AG04450 (cell line): ENCODE measurements around the gene SHC4. TPM values are rescaled to one million over a fixed set of nuclear protein-coding genes. Genes with fewer than 3 reads are reported as not detected.

ENCODE experiments used
- CTCF ChIA-PET: fragments of 300-600, 350-600 bp; formaldehyde crosslinking; extraction: SDS; loops from one replicate; lab custom pipeline; 2022; ENCODE audit warnings: antibody characterized with exemption, inconsistent platforms; lab: Charles Lee
- POLR2A ChIA-PET: fragments of 350-600 bp; formaldehyde crosslinking; extraction: SDS; loops from one replicate; lab custom pipeline; 2021; ENCODE audit warnings: antibody characterized with exemption, inconsistent platforms; lab: Yijun Ruan, JAX
- DNase-seq: peaks from one replicate; pipeline ENCODE4 v3.0.0-alpha.2; 2011; ENCODE audit warnings: low read depth, low spot score
- H3K27ac ChIP-seq: one replicate; pipeline ENCODE4 v1.5.1; 2012; ENCODE audit warnings: low read depth, low read length, control low read depth
- H3K27me3 ChIP-seq: one replicate; pipeline ENCODE4 v1.6.0; 2012; ENCODE audit warnings: low read length; ENCODE audit not compliant: control insufficient read depth, insufficient read depth
- H3K4me3 ChIP-seq: 2 replicates; pipeline ENCODE4 v1.5.1; 2011; ENCODE audit warnings: mild to moderate bottlenecking, low read depth, low read length, control low read depth
- H3K9me3 ChIP-seq: 2 replicates; pipeline ENCODE4 v1.5.1; 2012; ENCODE audit warnings: low read length; ENCODE audit not compliant: control insufficient read depth, insufficient read depth
- CTCF ChIP-seq: IDR thresholded peaks from 2 replicates; pipeline ENCODE4 v1.5.1; 2011; ENCODE audit warnings: low read depth, low read length, control low read depth, inconsistent platforms
- polyA plus RNA-seq: library from polyadenylated mRNA; depleted of rRNA; stranded (reverse); fragments of >200 nt; gene quantifications from 2 replicates; pipeline ENCODE4 v1.2.3, GENCODE V29; 2011

SHC4 gene
- polyA plus RNA-seq, 1 experiment = 5.1 TPM

GRCh38 chr15:48803877-48804276 is 159.8 kb downstream of the SHC4 start:
- POLR2A ChIA-PET = no interaction called here
- Histone ChIP-seq H3K9me3 (no peaks in the 10 kb centered on the region), H3K27ac (no peak overlapping the region), H3K4me3 (no peak overlapping the region), H3K27me3 (no peaks in the 10 kb centered on the region)
- TF ChIP-seq CTCF = no peak
- DNase-seq = no peak
- CTCF ChIA-PET = interaction anchor here (1.9 kb wide), 1 partner anchor 446 kb away, joined by 5 read pairs; no protein-coding TSS in a partner anchor

GRCh38 chr15:48802867-48803266 is 160.9 kb downstream of the SHC4 start:
- peak; percentile 80 for DNase-seq
- CTCF ChIA-PET = interaction anchor here (0.8 to 3.2 kb wide), 7 partner anchors 11 to 445 kb away, joined by 3 to 14 read pairs (median 4); no protein-coding TSS in a partner anchor
- POLR2A ChIA-PET = no interaction called here
- no peak overlapping the region for H3K27ac ChIP-seq
- TF ChIP-seq CTCF = no peak
- H3K4me3 ChIP-seq = no peak overlapping the region
- H3K9me3 ChIP-seq = no peaks in the 10 kb centered on the region
- no peaks in the 10 kb centered on the region for H3K27me3 ChIP-seq

- H3K27ac ChIP-seq = no peak overlapping the region
- no peak overlapping the region for H3K4me3 ChIP-seq
- no peak for DNase-seq
Measured at GRCh38 chr15:48802257-48802656, 161.5 kb downstream of the SHC4 start.

GRCh38 chr15:48800811-48801455 is 162.8 kb downstream of the SHC4 start:
- DNase-seq = no peak
- H3K9me3 ChIP-seq = no peaks in the 10 kb centered on the region
- no peak overlapping the region for H3K27ac ChIP-seq
- no peak overlapping the region for H3K4me3 ChIP-seq
- ChIA-PET CTCF (interaction anchor here (0.6 to 3.2 kb wide), 27 partner anchors 9 to 495 kb away, joined by 3 to 14 read pairs (median 3); partner anchors contain the start of gene CEP152), POLR2A (no interaction called here)
- H3K27me3 ChIP-seq = no peaks in the 10 kb centered on the region
- peak; percentile 59 for TF ChIP-seq CTCF

More at GRCh38 chr15:48802257-48802656, 161.5 kb downstream of the SHC4 start:
- Histone ChIP-seq H3K27me3 (no peaks in the 10 kb centered on the region), H3K9me3 (no peaks in the 10 kb centered on the region)
- ChIA-PET CTCF (interaction anchor here (0.5 to 3.2 kb wide), 13 partner anchors 9 to 450 kb away, joined by 3 to 14 read pairs (median 4); partner anchors contain the start of gene CEP152), POLR2A (interaction anchor here (0.7 kb wide), 2 partner anchors 42 to 447 kb away, joined by 3 to 6 read pairs; no protein-coding TSS in a partner anchor)
- no peak for TF ChIP-seq CTCF

DNA sequence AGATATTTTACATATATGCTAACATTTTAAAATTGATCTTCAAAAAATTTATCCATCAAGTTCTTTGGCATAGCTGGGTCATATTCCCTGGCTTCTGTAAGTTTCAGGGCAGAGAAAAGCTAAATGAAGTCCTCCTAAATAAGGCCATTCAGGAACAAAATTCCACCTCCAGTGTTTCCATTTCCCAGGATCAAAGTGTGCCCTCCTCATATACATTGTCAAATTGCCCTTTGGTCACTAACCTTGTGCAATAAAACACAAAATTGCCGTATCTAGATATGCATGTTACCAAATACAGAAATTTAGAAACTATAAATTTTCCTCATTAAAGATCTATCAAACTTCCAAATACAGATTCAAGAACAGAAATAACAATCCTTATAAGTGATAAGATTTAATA is 163.5 kb downstream of the SHC4 start:
- CTCF ChIA-PET = interaction anchor here (0.6 to 3.2 kb wide), 3 partner anchors 10 to 149 kb away, joined by 4 to 14 read pairs (median 5); no protein-coding TSS in a partner anchor
- POLR2A ChIA-PET = no interaction called here
- DNase-seq = no peak
- Histone ChIP-seq H3K4me3 (no peak overlapping the region), H3K27me3 (no peaks in the 10 kb centered on the region), H3K27ac (no peak overlapping the region), H3K9me3 (no peaks in the 10 kb centered on the region)
- TF ChIP-seq CTCF = no peak
